Hepatocyte (in vitro differentiated cells): ENCODE results near the gene PAK5. TPM values are rescaled to one million over a fixed set of nuclear protein-coding genes. Genes with fewer than 3 reads are reported as not detected.

Source experiments
- DNase-seq: peaks from one replicate; pipeline ENCODE4 v3.0.0-alpha.2; 2016; ENCODE audit warnings: low spot score
- H2AFZ ChIP-seq: fragments of 200-600 bp; sonication (generic); 2 replicates; pipeline ENCODE4 v1.6.0; 2016; ENCODE audit warnings: antibody characterized with exemption, mild to moderate bottlenecking
- H3K27ac ChIP-seq: fragments of 200-600 bp; sonication (generic); 2 replicates; pipeline ENCODE4 v1.5.1; 2016; ENCODE audit warnings: mild to moderate bottlenecking
- H3K27me3 ChIP-seq: fragments of 200-600 bp; sonication (generic); 2 replicates; pipeline ENCODE4 v1.6.1; 2016
- H3K36me3 ChIP-seq: fragments of 200-600 bp; sonication (generic); replicated peaks from 2 replicates; pipeline ENCODE4 v1.5.1; 2016; ENCODE audit warnings: low read depth; ENCODE audit not compliant: insufficient read depth
- H3K4me1 ChIP-seq: fragments of 200-600 bp; sonication (generic); 2 replicates; pipeline ENCODE4 v1.5.1; 2016; ENCODE audit warnings: mild to moderate bottlenecking, moderate library complexity; ENCODE audit not compliant: insufficient read depth
- H3K4me2 ChIP-seq: fragments of 200-600 bp; sonication (generic); 2 replicates; pipeline ENCODE4 v1.6.0; 2016
- H3K4me3 ChIP-seq: fragments of 200-600 bp; sonication (generic); 2 replicates; pipeline ENCODE4 v1.5.1; 2016; ENCODE audit warnings: mild to moderate bottlenecking
- H3K79me2 ChIP-seq: fragments of 200-600 bp; sonication (generic); 2 replicates; pipeline ENCODE4 v1.6.0; 2017; ENCODE audit warnings: mild to moderate bottlenecking
- H3K9me2 ChIP-seq: fragments of 200-600 bp; sonication (generic); replicated peaks from 2 replicates; pipeline ENCODE4 v1.6.0; 2017; ENCODE audit warnings: mild to moderate bottlenecking; ENCODE audit not compliant: insufficient read depth
- H3K9me3 ChIP-seq: fragments of 200-600 bp; sonication (generic); 2 replicates; pipeline ENCODE4 v1.5.1; 2016; ENCODE audit warnings: low read depth, mild to moderate bottlenecking
- H4K20me1 ChIP-seq: fragments of 200-600 bp; sonication (generic); 2 replicates; pipeline ENCODE4 v1.6.0; 2016; ENCODE audit warnings: mild to moderate bottlenecking; ENCODE audit not compliant: insufficient read depth, poor library complexity, severe bottlenecking
- EZH2 ChIP-seq: fragments of 200-600 bp; sonication (generic); IDR thresholded peaks from 2 replicates; pipeline ENCODE4 v1.6.1; 2016; ENCODE audit warnings: antibody characterized with exemption, mild to moderate bottlenecking, borderline replicate concordance
- EZH2phosphoT487 ChIP-seq: fragments of 200-600 bp; sonication (generic); IDR thresholded peaks from one replicate; pipeline ENCODE4 v1.6.1; 2018; ENCODE audit warnings: antibody characterized with exemption, mild to moderate bottlenecking, low read depth, moderate library complexity; ENCODE audit not compliant: unreplicated experiment, severe bottlenecking
- whole genome bisulfite sequencing: methylation state at CpG from one replicate; pipeline ENCODE4 v1.1.6; 2016; ENCODE audit warnings: low lambda C conversion rate; ENCODE audit errors: missing lambda C conversion rate; 5-methylcytosine and 5-hydroxymethylcytosine counted together
- polyA plus RNA-seq: library from polyadenylated mRNA; unstranded; fragments of >200 nt; fragmentation: Nextera tagmentation; extraction: Ambion mirVana; gene quantifications from 2 replicates; pipeline ENCODE4 v1.2.1, GENCODE V29; 2016
- total RNA-seq: library from RNA; depleted of rRNA; stranded (reverse); fragments of >200 nt; gene quantifications from 2 replicates; pipeline ENCODE4 v1.2.3, GENCODE V29; 2014
- TF ChIP-seq, protein P1 (sequence below): fragments of 200-600 bp; sonication (generic); IDR thresholded peaks from 2 replicates; pipeline ENCODE4 v1.5.1; 2016; ENCODE audit warnings: antibody characterized with exemption, mild to moderate bottlenecking; ENCODE audit not compliant: poor library complexity

The PAK5 gene
- total and polyA plus RNA-seq, 2 experiments from 2014 or later = 0.56 to 0.97 TPM

DNA sequence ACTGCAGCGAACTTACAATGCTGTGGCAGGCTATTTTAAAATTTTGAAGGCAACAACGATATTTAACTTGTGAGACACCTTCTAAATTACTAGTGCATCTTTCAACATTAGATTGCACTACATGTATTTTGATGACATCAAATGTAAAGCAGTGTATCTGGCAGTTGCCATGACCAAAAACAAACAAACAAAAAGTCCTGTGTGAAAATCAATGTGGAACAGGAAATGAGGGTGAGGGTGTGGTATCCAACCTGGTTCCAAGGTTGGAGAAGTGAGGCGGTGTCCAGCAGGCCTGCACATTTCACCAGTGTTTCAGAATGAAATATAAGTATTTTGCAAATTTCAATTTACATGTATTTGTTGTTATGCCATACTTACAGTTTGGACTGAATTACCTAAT lies 212.5 kb downstream of the PAK5 start:
- H3K27ac ChIP-seq = no peak overlapping the region
- DNase-seq = no peak
- no peak for TF ChIP-seq EZH2
- TF ChIP-seq, protein P1, sequence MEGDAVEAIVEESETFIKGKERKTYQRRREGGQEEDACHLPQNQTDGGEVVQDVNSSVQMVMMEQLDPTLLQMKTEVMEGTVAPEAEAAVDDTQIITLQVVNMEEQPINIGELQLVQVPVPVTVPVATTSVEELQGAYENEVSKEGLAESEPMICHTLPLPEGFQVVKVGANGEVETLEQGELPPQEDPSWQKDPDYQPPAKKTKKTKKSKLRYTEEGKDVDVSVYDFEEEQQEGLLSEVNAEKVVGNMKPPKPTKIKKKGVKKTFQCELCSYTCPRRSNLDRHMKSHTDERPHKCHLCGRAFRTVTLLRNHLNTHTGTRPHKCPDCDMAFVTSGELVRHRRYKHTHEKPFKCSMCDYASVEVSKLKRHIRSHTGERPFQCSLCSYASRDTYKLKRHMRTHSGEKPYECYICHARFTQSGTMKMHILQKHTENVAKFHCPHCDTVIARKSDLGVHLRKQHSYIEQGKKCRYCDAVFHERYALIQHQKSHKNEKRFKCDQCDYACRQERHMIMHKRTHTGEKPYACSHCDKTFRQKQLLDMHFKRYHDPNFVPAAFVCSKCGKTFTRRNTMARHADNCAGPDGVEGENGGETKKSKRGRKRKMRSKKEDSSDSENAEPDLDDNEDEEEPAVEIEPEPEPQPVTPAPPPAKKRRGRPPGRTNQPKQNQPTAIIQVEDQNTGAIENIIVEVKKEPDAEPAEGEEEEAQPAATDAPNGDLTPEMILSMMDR = no peak
- H3K4me1 ChIP-seq = no peaks in the 10 kb centered on the region
- H3K79me2 ChIP-seq = no peaks in the 10 kb centered on the region
- H3K36me3 ChIP-seq = no peaks in the 10 kb centered on the region
- no peak overlapping the region for H3K4me3 ChIP-seq
- no peak overlapping the region for H2AFZ ChIP-seq
- H3K27me3 ChIP-seq = no peaks in the 10 kb centered on the region
- 89% methylated on average over 3 of the region's 3 CpGs for WGBS
- no peaks in the 10 kb centered on the region for H3K9me2 ChIP-seq
- H4K20me1 ChIP-seq = no peaks in the 10 kb centered on the region
- no peaks in the 10 kb centered on the region for H3K9me3 ChIP-seq
- no peak overlapping the region for H3K4me2 ChIP-seq

- H3K9me3 ChIP-seq = no peaks in the 10 kb centered on the region
- TF ChIP-seq EZH2 = no peak
- TF ChIP-seq EZH2phosphoT487 = no peak
- TF ChIP-seq, protein P1 = peak; percentile 76
- H3K4me2 ChIP-seq = no peak overlapping the region
- no peaks in the 10 kb centered on the region for H3K27me3 ChIP-seq
- H3K36me3 ChIP-seq = no peaks in the 10 kb centered on the region
- no peak overlapping the region for H3K4me3 ChIP-seq
- WGBS = 75% methylated on average over 5 of the region's 5 CpGs
- H3K79me2 ChIP-seq = no peaks in the 10 kb centered on the region
- H3K27ac ChIP-seq = no peak overlapping the region
- no peak overlapping the region for H2AFZ ChIP-seq
- no peaks in the 10 kb centered on the region for H3K4me1 ChIP-seq
- no peaks in the 10 kb centered on the region for H4K20me1 ChIP-seq
- DNase-seq = peak; percentile 74
- no peaks in the 10 kb centered on the region for H3K9me2 ChIP-seq
Observed at GRCh38 chr20:9617940-9618339, 220.9 kb downstream of the PAK5 start.

DNA sequence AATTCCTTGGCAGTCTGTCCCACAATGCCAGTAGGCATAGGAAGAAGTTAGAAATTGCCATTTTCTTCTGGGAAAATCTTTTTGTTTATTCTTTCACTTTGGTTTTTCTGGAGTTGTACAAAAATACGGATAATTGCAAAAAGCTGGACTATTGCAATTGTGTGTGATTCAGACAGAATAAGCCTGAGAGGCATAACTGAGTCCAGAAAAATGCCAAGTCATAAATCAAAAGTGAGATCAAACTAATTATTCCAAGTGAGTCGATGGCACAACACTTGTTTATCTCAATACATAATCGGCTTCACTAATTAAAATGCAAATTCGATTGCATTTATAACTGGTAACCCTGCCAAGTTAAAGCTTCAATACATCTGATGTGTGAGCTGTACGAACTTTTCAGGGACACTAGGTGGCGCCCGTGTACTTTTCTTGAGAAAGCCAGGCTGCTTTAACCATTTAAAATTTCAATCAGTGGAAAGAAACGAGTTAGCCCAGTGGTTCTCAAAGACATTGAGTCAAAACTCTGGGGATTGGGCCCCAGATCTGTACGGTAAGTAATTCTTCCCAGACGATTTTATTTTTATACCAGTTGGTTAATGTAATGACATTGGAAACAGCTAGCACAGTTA lies 221.9 kb downstream of the PAK5 start:
- Histone ChIP-seq H3K4me3 (no peak overlapping the region), H3K9me2 (no peaks in the 10 kb centered on the region), H4K20me1 (no peaks in the 10 kb centered on the region), H2AFZ (no peak overlapping the region), H3K4me2 (no peak overlapping the region), H3K27ac (no peak overlapping the region), H3K9me3 (no peaks in the 10 kb centered on the region), H3K4me1 (no peaks in the 10 kb centered on the region), H3K79me2 (no peaks in the 10 kb centered on the region), H3K36me3 (no peaks in the 10 kb centered on the region), H3K27me3 (no peaks in the 10 kb centered on the region)
- WGBS = 4% methylated on average over 10 of the region's 10 CpGs
- DNase-seq = peak; percentile 85
- no peak for TF ChIP-seq EZH2phosphoT487
- TF ChIP-seq, protein P1 = peak; percentile 92

DNA sequence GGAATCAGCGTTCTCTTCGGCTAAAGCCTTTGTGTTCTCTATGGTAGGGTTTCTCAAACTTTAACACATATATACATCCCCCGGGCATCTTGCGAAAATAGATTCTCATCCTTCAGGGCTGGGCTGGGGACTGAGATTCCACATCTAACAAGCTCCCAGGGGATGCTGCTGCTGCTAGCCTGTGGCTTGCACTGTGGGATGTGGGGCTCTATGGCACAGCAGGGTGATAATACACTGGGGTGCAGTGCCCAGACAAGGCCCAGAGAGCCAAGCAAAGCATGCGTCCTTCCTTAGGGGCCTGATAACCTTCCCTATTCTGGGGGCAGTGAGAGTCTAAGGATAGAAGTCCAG lies 222.4 kb downstream of the PAK5 start:
- Histone ChIP-seq H3K9me2 (no peaks in the 10 kb centered on the region), H3K36me3 (no peaks in the 10 kb centered on the region), H3K4me1 (no peaks in the 10 kb centered on the region), H3K27me3 (no peaks in the 10 kb centered on the region), H3K9me3 (no peaks in the 10 kb centered on the region), H2AFZ (no peak overlapping the region), H4K20me1 (no peaks in the 10 kb centered on the region), H3K4me3 (no peak overlapping the region), H3K79me2 (no peaks in the 10 kb centered on the region), H3K4me2 (no peak overlapping the region), H3K27ac (no peak overlapping the region)
- TF ChIP-seq EZH2 = no peak
- TF ChIP-seq, protein P1 = no peak
- TF ChIP-seq EZH2phosphoT487 = no peak
- 86% methylated on average over 5 of the region's 5 CpGs for WGBS
- no peak for DNase-seq
